Ovary (tissue), 3 donors: Measurements from ENCODE around the gene LNPEP.

ENCODE experiments used
- EP300 ChIP-seq: sonication (generic); formaldehyde crosslinking; IDR thresholded peaks from one replicate; pipeline ENCODE4 v1.6.1; 2017; ENCODE audit warnings: antibody characterized with exemption
- POLR2A ChIP-seq: fragments of 450-650 bp; IDR thresholded peaks from one replicate; pipeline ENCODE4 v1.6.1; 2017; ENCODE audit warnings: antibody characterized with exemption, mild to moderate bottlenecking, moderate library complexity
- TF ChIP-seq, protein P1 (sequence below), 3 donors: fragments of 450-650 bp in 2 of 3; fragments of 200-600 bp in 1 of 3; IDR thresholded peaks; one replicate each; pipeline versions ENCODE4 v1.5.1 to v1.8.0; 2016 to 2022; ENCODE audit warnings: antibody characterized with exemption in 3 of 3, mild to moderate bottlenecking in 1 of 3
- donor health status: DM: no; HTN: no; CAD: no.

DNA sequence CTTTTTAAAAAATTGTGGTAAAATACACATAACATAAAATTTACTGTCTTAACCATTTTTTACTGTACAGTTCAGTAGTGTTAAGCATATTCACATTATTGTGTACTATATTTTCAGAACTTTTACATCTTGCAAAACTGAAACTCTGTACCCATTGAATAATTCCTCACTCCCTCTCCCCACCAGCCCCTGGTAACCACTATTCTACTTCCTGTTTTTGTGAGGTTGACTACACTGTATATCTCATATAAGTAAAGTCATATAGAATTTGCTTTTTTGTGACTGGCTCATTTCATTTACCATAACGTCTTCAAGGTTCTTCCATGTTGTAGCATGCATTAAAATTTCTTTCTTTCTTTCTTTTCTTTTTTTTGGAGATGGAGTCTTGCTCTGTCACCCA, 87.0 kb downstream of the LNPEP start:
- TF ChIP-seq, protein P1, sequence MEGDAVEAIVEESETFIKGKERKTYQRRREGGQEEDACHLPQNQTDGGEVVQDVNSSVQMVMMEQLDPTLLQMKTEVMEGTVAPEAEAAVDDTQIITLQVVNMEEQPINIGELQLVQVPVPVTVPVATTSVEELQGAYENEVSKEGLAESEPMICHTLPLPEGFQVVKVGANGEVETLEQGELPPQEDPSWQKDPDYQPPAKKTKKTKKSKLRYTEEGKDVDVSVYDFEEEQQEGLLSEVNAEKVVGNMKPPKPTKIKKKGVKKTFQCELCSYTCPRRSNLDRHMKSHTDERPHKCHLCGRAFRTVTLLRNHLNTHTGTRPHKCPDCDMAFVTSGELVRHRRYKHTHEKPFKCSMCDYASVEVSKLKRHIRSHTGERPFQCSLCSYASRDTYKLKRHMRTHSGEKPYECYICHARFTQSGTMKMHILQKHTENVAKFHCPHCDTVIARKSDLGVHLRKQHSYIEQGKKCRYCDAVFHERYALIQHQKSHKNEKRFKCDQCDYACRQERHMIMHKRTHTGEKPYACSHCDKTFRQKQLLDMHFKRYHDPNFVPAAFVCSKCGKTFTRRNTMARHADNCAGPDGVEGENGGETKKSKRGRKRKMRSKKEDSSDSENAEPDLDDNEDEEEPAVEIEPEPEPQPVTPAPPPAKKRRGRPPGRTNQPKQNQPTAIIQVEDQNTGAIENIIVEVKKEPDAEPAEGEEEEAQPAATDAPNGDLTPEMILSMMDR (IDR thresholded peaks at IDR 0.05), result no peak
- TF ChIP-seq EP300 (no peak), POLR2A (no peak)
